Body of pancreas (tissue), 4 donors: ENCODE results near the gene EDN2. TPM values are rescaled to one million over a fixed set of nuclear protein-coding genes. Genes with fewer than 3 reads are reported as not detected.

ENCODE experiments used
- ATAC-seq: fragments of 150-250 bp; one replicate; pipeline ENCODE4 v1.9.1; 2016
- DNase-seq, 4 donors: peaks; one replicate each; pipeline ENCODE4 v3.0.0-alpha.2; 2019
- H3K27ac ChIP-seq, 4 donors: fragments of 200-600 bp; sonication (generic); 1 replicate in 3 of 4; 2 replicates in 1 of 4; pipeline versions ENCODE4 v1.5.1 to v1.6.1; 2016 to 2019; ENCODE audit warnings: mild to moderate bottlenecking in 1 of 4, mixed read lengths in 1 of 4, moderate library complexity in 1 of 4
- H3K27me3 ChIP-seq, 2 donors: fragments of 200-600 bp; sonication (generic); one replicate each; pipeline ENCODE4 v1.6.0; 2016; ENCODE audit warnings: mild to moderate bottlenecking in 1 of 2
- H3K36me3 ChIP-seq, 2 donors: fragments of 200-600 bp; sonication (generic); replicated peaks in 1 of 2; 2 replicates each; pipeline ENCODE4 v1.5.1; 2016; ENCODE audit warnings: low read depth in 2 of 2; ENCODE audit not compliant: insufficient read depth in 1 of 2
- H3K4me1 ChIP-seq: fragments of 200-600 bp; sonication (generic); one replicate; pipeline ENCODE4 v1.6.0; 2016
- H3K4me3 ChIP-seq, 2 donors: fragments of 200-600 bp; sonication (generic); 1 replicate in 1 of 2; 2 replicates in 1 of 2; pipeline ENCODE4 v1.5.1; 2016 to 2019
- H3K9me3 ChIP-seq, 3 donors: fragments of 200-600 bp; sonication (generic); 1 replicate in 2 of 3; 2 replicates in 1 of 3; pipeline ENCODE4 v1.5.1; 2016
- CTCF ChIP-seq, 7 experiments: fragments of 450-650 bp in 4 of 7; fragments of 200-600 bp in 3 of 7; sonication (generic) in 3 of 7; IDR thresholded peaks; one replicate each; pipeline ENCODE4 v1.5.1; 2016 to 2019; ENCODE audit warnings: antibody characterized with exemption in 7 of 7
- POLR2A ChIP-seq, 3 donors: fragments of 450-650 bp; IDR thresholded peaks; one replicate each; pipeline ENCODE4 v1.6.1; 2016; ENCODE audit warnings: antibody characterized with exemption in 3 of 3, mild to moderate bottlenecking in 2 of 3
- WGBS, 2 donors: methylation state at CpG; one replicate each; pipeline ENCODE4 v1.1.5; 2017; 5-methylcytosine and 5-hydroxymethylcytosine counted together
- intact Hi-C: fragments of 100-400 bp; cut with DNase I; formaldehyde crosslinking; loops from one replicate; pipeline ENCODE4 v1.15.1; 2023
- total RNA-seq, 2 donors: library from RNA; depleted of rRNA; stranded (reverse); fragments of >200 nt; gene quantifications; one replicate each; pipeline ENCODE4 v1.1.0, GENCODE V29; 2016

The EDN2 gene
- total RNA-seq, 2 donors from 2014 or later = 3.6 TPM

GRCh38 chr1:41466146-41466545 lies 18.3 kb downstream of the EDN2 start:
- intact Hi-C loops = no loop called here
- peaks cover 38% of the 10 kb centered on the region for H3K4me1 ChIP-seq
- H3K27me3 ChIP-seq = no peaks in the 10 kb centered on the region
- H3K4me3 ChIP-seq = no peak overlapping the region
- TF ChIP-seq CTCF (IDR thresholded peaks at IDR 0.05) (no peak), POLR2A (IDR thresholded peaks at IDR 0.05) (no peak)
- DNase-seq (peak; percentile 52 to 81 (median 64)), ATAC-seq (peak; percentile 61)
- 26 to 49% methylated on average over 3 to 5 of the region's 5 CpGs for WGBS, 2 donors
- no peaks in the 10 kb centered on the region for H3K36me3 ChIP-seq
- H3K27ac ChIP-seq = peak overlapping the region in 2 of 4 donors; percentile 16 to 43
- H3K9me3 ChIP-seq = no peaks in the 10 kb centered on the region

- Histone ChIP-seq H3K4me1 (peaks cover 38% of the 10 kb centered on the region), H3K4me3 (no peak overlapping the region), H3K27ac (peak overlapping the region in 2 of 4 donors; percentile 16 to 43), H3K36me3 (no peaks in the 10 kb centered on the region), H3K9me3 (no peaks in the 10 kb centered on the region), H3K27me3 (no peaks in the 10 kb centered on the region)
- peak; percentile 10 for ATAC-seq
- no peak for DNase-seq
- 91 to 94% methylated on average over 1 of the region's 1 CpG for WGBS, 2 donors
- intact Hi-C loops = no loop called here
- TF ChIP-seq POLR2A (IDR thresholded peaks at IDR 0.05) (no peak), CTCF (IDR thresholded peaks at IDR 0.05) (no peak)
Observed at GRCh38 chr1:41465741-41466140, 18.7 kb downstream of the EDN2 start.

GRCh38 chr1:41464885-41465284 lies 19.6 kb downstream of the EDN2 start:
- H3K4me3 ChIP-seq = no peak overlapping the region
- no peaks in the 10 kb centered on the region for H3K27me3 ChIP-seq
- no peak overlapping the region for H3K27ac ChIP-seq
- H3K36me3 ChIP-seq = no peaks in the 10 kb centered on the region
- no peak for ATAC-seq
- 87 to 89% methylated on average over 7 of the region's 7 CpGs for WGBS, 2 donors
- no peak for DNase-seq
- no peak for TF ChIP-seq POLR2A (IDR thresholded peaks at IDR 0.05)
- TF ChIP-seq CTCF (IDR thresholded peaks at IDR 0.05) = no peak
- peaks cover 38% of the 10 kb centered on the region for H3K4me1 ChIP-seq
- intact Hi-C loops = no loop called here
- H3K9me3 ChIP-seq = no peaks in the 10 kb centered on the region

- Histone ChIP-seq H3K27me3 (no peaks in the 10 kb centered on the region), H3K4me1 (peaks cover 37% of the 10 kb centered on the region), H3K27ac (no peak overlapping the region), H3K36me3 (no peaks in the 10 kb centered on the region), H3K4me3 (no peak overlapping the region), H3K9me3 (no peaks in the 10 kb centered on the region)
- intact Hi-C loops = no loop called here
- ATAC-seq = no peak
- DNase-seq = no peak
- TF ChIP-seq CTCF (IDR thresholded peaks at IDR 0.05) = no peak
- TF ChIP-seq POLR2A (IDR thresholded peaks at IDR 0.05) = no peak
- 89 to 100% methylated on average over 1 to 2 of the region's 2 CpGs for WGBS, 2 donors
Observed at GRCh38 chr1:41463516-41463915, 21.0 kb downstream of the EDN2 start.

- TF ChIP-seq CTCF (IDR thresholded peaks at IDR 0.05) (no peak), POLR2A (IDR thresholded peaks at IDR 0.05) (no peak)
- Histone ChIP-seq H3K27ac (no peak overlapping the region), H3K27me3 (no peaks in the 10 kb centered on the region), H3K4me1 (peaks cover 28% of the 10 kb centered on the region), H3K9me3 (no peaks in the 10 kb centered on the region), H3K4me3 (no peak overlapping the region), H3K36me3 (no peaks in the 10 kb centered on the region)
- 97 to 100% methylated on average over 2 of the region's 2 CpGs for WGBS, 2 donors
- ATAC-seq = no peak
- no peak for DNase-seq
- intact Hi-C loops = no loop called here
Observed at GRCh38 chr1:41462680-41463004, 21.8 kb downstream of the EDN2 start.
